K562 (cell line): ENCODE data around the gene HPCAL1. TPM values are rescaled to one million over a fixed set of nuclear protein-coding genes. Genes with fewer than 3 reads are reported as not detected.

Experiments used
- ZBTB26 ChIP-seq: fragments of 450-650 bp; formaldehyde crosslinking; IDR thresholded peaks from 2 replicates; pipeline ENCODE4 v1.4.0; 2022; ENCODE audit warnings: missing genetic modification characterization
- ZBTB40 ChIP-seq, 2 experiments: fragments of 450-650 bp in 1 of 2; sonication (generic) in 1 of 2; formaldehyde crosslinking in 1 of 2; IDR thresholded peaks; 2 replicates each; pipeline versions ENCODE4 v1.7.1 to v1.9.0; 2016 to 2022; ENCODE audit warnings: inconsistent platforms in 1 of 2, mild to moderate bottlenecking in 1 of 2, missing genetic modification reagents in 1 of 2
- polyA plus RNA-seq, 8 experiments: library from polyadenylated mRNA; depleted of rRNA in 4 of 8; stranded (reverse) in 5 of 8; unstranded in 3 of 8; fragments of >200 nt; fragmentation: Nextera tagmentation in 2 of 8; fragmentation: Illumina TruSeq in 1 of 8; extraction: Ambion mirVana in 2 of 8; extraction: Trizol in 1 of 8; gene quantifications; 2 replicates each; pipeline versions ENCODE4 v1.2.1 to v1.2.3, GENCODE V29; 2011 to 2014; ENCODE audit warnings: inconsistent platforms in 1 of 8, missing spikeins in 1 of 8
- total RNA-seq, 7 experiments: library from RNA; depleted of rRNA in 6 of 7; stranded (reverse); fragments of >200 nt in 6 of 7; fragmentation: Illumina TruSeq in 2 of 7; extraction: Trizol in 2 of 7; gene quantifications; 2 replicates each; pipeline versions ENCODE4 v1.2.1 to v1.2.3, GENCODE V29; 2011 to 2021; ENCODE audit warnings: low replicate concordance in 1 of 7

HPCAL1 gene
- total and polyA plus RNA-seq, 9 of the 15 experiments (the other 6 are each of a cell fraction or from before 2014, with no cell fraction given): 2.7 to 65.5 (median 23.9) TPM

GRCh38 chr2:10311736-10312135, 9.0 kb downstream of the HPCAL1 start (continued):
- TF ChIP-seq ZBTB40 (IDR thresholded peaks at IDR 0.05) (no peak), ZBTB40 (CRISPR knock-in tag; IDR thresholded peaks at IDR 0.05) (no peak), ZBTB26 (CRISPR knock-in tag) (0 out of 2 replicates have a peak, but pooled peaks have one; percentile 15)
